ENCODE measurements around the gene LDB3.

DNA sequence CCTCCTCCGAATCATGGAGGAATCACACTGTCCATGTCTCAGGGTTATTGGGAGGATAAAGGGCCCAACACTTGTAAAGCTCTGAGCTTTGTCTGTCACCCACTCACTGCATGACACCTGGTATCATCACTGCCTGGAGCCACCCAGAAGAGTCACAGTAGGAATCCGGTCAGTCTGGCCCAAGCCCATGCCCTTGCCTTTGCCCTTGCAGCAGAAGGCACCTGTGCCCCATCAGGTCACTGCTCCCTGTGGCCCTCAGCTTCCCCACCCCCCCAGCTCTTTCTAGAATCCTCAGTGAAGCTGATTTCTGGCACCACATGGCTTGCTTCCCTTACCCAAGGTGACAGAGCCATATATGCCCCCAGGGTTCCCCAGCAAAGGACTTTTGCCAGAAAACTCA is 14.4 kb downstream of the LDB3 start:
- TF ChIP-seq, protein P1, sequence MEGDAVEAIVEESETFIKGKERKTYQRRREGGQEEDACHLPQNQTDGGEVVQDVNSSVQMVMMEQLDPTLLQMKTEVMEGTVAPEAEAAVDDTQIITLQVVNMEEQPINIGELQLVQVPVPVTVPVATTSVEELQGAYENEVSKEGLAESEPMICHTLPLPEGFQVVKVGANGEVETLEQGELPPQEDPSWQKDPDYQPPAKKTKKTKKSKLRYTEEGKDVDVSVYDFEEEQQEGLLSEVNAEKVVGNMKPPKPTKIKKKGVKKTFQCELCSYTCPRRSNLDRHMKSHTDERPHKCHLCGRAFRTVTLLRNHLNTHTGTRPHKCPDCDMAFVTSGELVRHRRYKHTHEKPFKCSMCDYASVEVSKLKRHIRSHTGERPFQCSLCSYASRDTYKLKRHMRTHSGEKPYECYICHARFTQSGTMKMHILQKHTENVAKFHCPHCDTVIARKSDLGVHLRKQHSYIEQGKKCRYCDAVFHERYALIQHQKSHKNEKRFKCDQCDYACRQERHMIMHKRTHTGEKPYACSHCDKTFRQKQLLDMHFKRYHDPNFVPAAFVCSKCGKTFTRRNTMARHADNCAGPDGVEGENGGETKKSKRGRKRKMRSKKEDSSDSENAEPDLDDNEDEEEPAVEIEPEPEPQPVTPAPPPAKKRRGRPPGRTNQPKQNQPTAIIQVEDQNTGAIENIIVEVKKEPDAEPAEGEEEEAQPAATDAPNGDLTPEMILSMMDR (conservative IDR thresholded peaks at IDR 0.05) = no peak
- no peak for TF ChIP-seq EZH2 (IDR thresholded peaks at IDR 0.05; ENCODE audit: low read depth)
